HCT116 (cell line): Measurements from ENCODE around the gene ZNF837. TPM values are rescaled to one million over a fixed set of nuclear protein-coding genes. Genes with fewer than 3 reads are reported as not detected.

Source experiments
- ATAC-seq: fragments of 200-7000 bp; cut with Tn5 transposase; 2 replicates; pipeline ENCODE4 v1.9.1; 2020; ENCODE audit warnings: mild to moderate bottlenecking, moderate library complexity
- Bru-seq: library from RNA; stranded (reverse); fragments of 400-500 nt; gene quantifications from one replicate; lab custom pipeline; 2021; lab: Mats Ljungman, UMichigan
- BruChase-seq, 2 experiments: library from RNA; stranded (reverse); fragments of 400-500 nt; gene quantifications; one replicate each; lab custom pipeline; 2021; lab: Mats Ljungman, UMichigan
- BruUV-seq: library from RNA; stranded (reverse); fragments of 400-500 nt; replicated peaks from 2 replicates; lab custom pipeline; 2021; lab: Mats Ljungman, UMichigan
- CTCF ChIA-PET: fragments of 300-600 bp; sonication (Branson Sonifier 250); formaldehyde crosslinking; loops from one replicate; lab custom pipeline; 2021; ENCODE audit warnings: antibody characterized with exemption; lab: Charles Lee
- POLR2A ChIA-PET: fragments of 300-600, 350-600 bp; sonication (Branson Sonifier 250); formaldehyde crosslinking; loops from one replicate; lab custom pipeline; 2021; ENCODE audit warnings: antibody characterized with exemption; lab: Charles Lee
- RAD21 ChIA-PET, 2 experiments: fragments of 300-600 bp; sonication (Branson Sonifier 250); formaldehyde crosslinking; loops; one replicate each; lab custom pipeline; 2023; ENCODE audit warnings: low total read pairs in 2 of 2; ENCODE audit not compliant: uncharacterized antibody in 2 of 2, unreplicated experiment in 2 of 2, low non-redundant PET in 1 of 2; lab: Charles Lee
- DNase-seq: peaks from one replicate; pipeline ENCODE4 v3.0.0-alpha.2; 2010; ENCODE audit warnings: low read depth, low spot score
- H2AFZ ChIP-seq: fragments of 200-600 bp; shearing (Covaris generic), sonication (generic); 2 replicates; pipeline ENCODE4 v1.6.1; 2017; ENCODE audit warnings: low read depth, mixed run types, mixed read lengths, antibody characterized with exemption, low read length; ENCODE audit not compliant: poor library complexity, severe bottlenecking
- H3K27ac ChIP-seq: 2 replicates; pipeline ENCODE4 v1.5.1; 2012; ENCODE audit warnings: low read depth, low read length
- H3K27me3 ChIP-seq: fragments of 200-600 bp; sonication (generic); 2 replicates; pipeline ENCODE4 v1.6.1; 2016; ENCODE audit warnings: mixed run types, low read length, mixed read lengths; ENCODE audit not compliant: insufficient read depth
- H3K36me3 ChIP-seq, 2 experiments: fragments of 200-500 bp in 1 of 2; fragments of 200-600 bp in 1 of 2; sonication (Bioruptor generic) in 1 of 2; sonication (generic) in 1 of 2; 2 replicates each; pipeline versions ENCODE4 v1.5.1 to v1.6.1; 2014 to 2016; ENCODE audit warnings: low read length in 2 of 2, inconsistent platforms in 1 of 2, mixed read lengths in 1 of 2, mixed run types in 1 of 2; ENCODE audit not compliant: insufficient read depth in 2 of 2, control insufficient read depth in 1 of 2
- H3K4me1 ChIP-seq, 2 experiments: fragments of 200-600 bp in 1 of 2; sonication (generic) in 1 of 2; 2 replicates each; pipeline versions ENCODE4 v1.5.1 to v1.6.1; 2012 to 2017; ENCODE audit warnings: low read length in 2 of 2, inconsistent platforms in 1 of 2, mild to moderate bottlenecking in 1 of 2, mixed read lengths in 1 of 2, mixed run types in 1 of 2, moderate library complexity in 1 of 2; ENCODE audit not compliant: insufficient read depth in 2 of 2, control insufficient read depth in 1 of 2
- H3K4me2 ChIP-seq: fragments of 200-600 bp; sonication (generic); 2 replicates; pipeline ENCODE4 v1.6.1; 2017; ENCODE audit warnings: mixed run types, low read length, mixed read lengths
- H3K4me3 ChIP-seq, 2 experiments: fragments of 200-600 bp in 1 of 2; sonication (generic) in 1 of 2; replicated peaks in 1 of 2; 2 replicates each; pipeline ENCODE4 v1.5.1; 2011 to 2016; ENCODE audit warnings: low read length in 2 of 2, control low read depth in 1 of 2, low read depth in 1 of 2, mild to moderate bottlenecking in 1 of 2, mixed read lengths in 1 of 2, mixed run types in 1 of 2
- H3K79me2 ChIP-seq: fragments of 200-600 bp; sonication (generic); 2 replicates; pipeline ENCODE4 v1.6.1; 2017; ENCODE audit warnings: mild to moderate bottlenecking, mixed run types, low read length, moderate library complexity, mixed read lengths; ENCODE audit not compliant: insufficient read depth
- H3K9ac ChIP-seq: fragments of 200-600 bp; sonication (generic); 2 replicates; pipeline ENCODE4 v1.6.1; 2016; ENCODE audit warnings: low read length, mixed read lengths
- H3K9me2 ChIP-seq: fragments of 200-600 bp; sonication (generic), shearing (Covaris generic); 2 replicates; pipeline ENCODE4 v1.6.1; 2017; ENCODE audit warnings: mixed run types, mild to moderate bottlenecking, moderate library complexity; ENCODE audit not compliant: insufficient read depth
- H3K9me3 ChIP-seq, 2 experiments: fragments of 200-500 bp in 1 of 2; fragments of 200-600 bp in 1 of 2; sonication (Bioruptor generic) in 1 of 2; sonication (generic) in 1 of 2; 2 replicates each; pipeline ENCODE4 v1.6.1; 2014 to 2017; ENCODE audit warnings: low read length in 2 of 2, mixed read lengths in 2 of 2, inconsistent platforms in 1 of 2, low read depth in 1 of 2, mild to moderate bottlenecking in 1 of 2, mixed run types in 1 of 2, moderate library complexity in 1 of 2; ENCODE audit not compliant: control insufficient read depth in 1 of 2, insufficient read depth in 1 of 2
- H4K20me1 ChIP-seq: fragments of 200-600 bp; sonication (generic), shearing (Covaris generic); 2 replicates; pipeline ENCODE4 v1.6.1; 2017; ENCODE audit warnings: mixed run types, mild to moderate bottlenecking, moderate library complexity; ENCODE audit not compliant: insufficient read depth
- ATF3 ChIP-seq: IDR thresholded peaks from 2 replicates; pipeline ENCODE4 v1.6.1; 2012
- CBX3 ChIP-seq: IDR thresholded peaks from 2 replicates; pipeline ENCODE4 v1.6.1; 2012; ENCODE audit warnings: low read depth
- CTCF ChIP-seq, 3 experiments: fragments of 200-600 bp in 1 of 3; sonication (generic) in 1 of 3; IDR thresholded peaks in 2 of 3; conservative IDR thresholded peaks in 1 of 3; 2 replicates each; pipeline ENCODE4 v1.5.1; 2012 to 2017; ENCODE audit warnings: low read depth in 2 of 3, low read length in 2 of 3, antibody characterized with exemption in 1 of 3, borderline replicate concordance in 1 of 3, control low read depth in 1 of 3, mild to moderate bottlenecking in 1 of 3, mixed read lengths in 1 of 3, mixed run types in 1 of 3, moderate library complexity in 1 of 3; ENCODE audit not compliant: insufficient read depth in 1 of 3
- EGR1 ChIP-seq: IDR thresholded peaks from 2 replicates; pipeline ENCODE4 v1.6.1; 2012; ENCODE audit warnings: low read depth
- ELF1 ChIP-seq: IDR thresholded peaks from 2 replicates; pipeline ENCODE4 v1.6.1; 2012; ENCODE audit warnings: low read depth, borderline replicate concordance
- EZH2 ChIP-seq: fragments of 200-600 bp; sonication (generic); IDR thresholded peaks from 2 replicates; pipeline ENCODE4 v1.6.1; 2017; ENCODE audit warnings: antibody characterized with exemption, mixed run types
- EZH2phosphoT487 ChIP-seq: fragments of 200-600 bp; IDR thresholded peaks from 2 replicates; pipeline ENCODE4 v1.6.1; 2018; ENCODE audit warnings: antibody characterized with exemption, borderline replicate concordance
- FOSL1 ChIP-seq: IDR thresholded peaks from 2 replicates; pipeline ENCODE4 v1.6.1; 2012; ENCODE audit warnings: low read depth
- MAX ChIP-seq: IDR thresholded peaks from 2 replicates; pipeline ENCODE4 v1.6.1; 2012
- POLR2A ChIP-seq: IDR thresholded peaks from 2 replicates; pipeline ENCODE4 v1.7.0; 2011; ENCODE audit warnings: borderline replicate concordance; ENCODE audit not compliant: insufficient read depth, insufficient read length; ENCODE audit errors: extremely low read depth
- POLR2AphosphoS5 ChIP-seq: IDR thresholded peaks from 2 replicates; pipeline ENCODE4 v1.6.1; 2011; ENCODE audit warnings: mild to moderate bottlenecking, low read depth, low read length, moderate library complexity
- RAD21 ChIP-seq: IDR thresholded peaks from 2 replicates; pipeline ENCODE4 v1.6.1; 2012; ENCODE audit warnings: low read depth, mild to moderate bottlenecking
- REST ChIP-seq: IDR thresholded peaks from 2 replicates; pipeline ENCODE4 v1.6.1; 2012; ENCODE audit warnings: low read depth
- SIN3A ChIP-seq: IDR thresholded peaks from 2 replicates; pipeline ENCODE4 v1.6.1; 2012; ENCODE audit warnings: low read depth
- SP1 ChIP-seq: IDR thresholded peaks from 2 replicates; pipeline ENCODE4 v1.6.1; 2012; ENCODE audit warnings: low read depth
- SRF ChIP-seq: IDR thresholded peaks from 2 replicates; pipeline ENCODE4 v1.6.1; 2012; ENCODE audit warnings: low read depth
- TCF7L2 ChIP-seq: IDR thresholded peaks from 2 replicates; pipeline ENCODE4 v1.7.0; 2011; ENCODE audit warnings: borderline replicate concordance, inconsistent platforms; ENCODE audit not compliant: insufficient read depth, insufficient read length; ENCODE audit errors: extremely low read depth
- YY1 ChIP-seq: IDR thresholded peaks from 2 replicates; pipeline ENCODE4 v1.6.1; 2011; ENCODE audit warnings: low read length, low read depth, moderate library complexity, mild to moderate bottlenecking; ENCODE audit not compliant: insufficient replicate concordance; ENCODE audit errors: extremely low read depth
- ZFX ChIP-seq: fragments of 450-650 bp; IDR thresholded peaks from 2 replicates; pipeline ENCODE4 v1.6.1; 2017
- ZNF274 ChIP-seq: fragments of 200-500 bp; sonication (Bioruptor generic); IDR thresholded peaks from 2 replicates; pipeline ENCODE4 v1.6.1; 2014; ENCODE audit warnings: mild to moderate bottlenecking, low read depth, low read length, inconsistent platforms
- intact Hi-C: fragments of 100-400 bp; cut with micrococcal nuclease; formaldehyde crosslinking; loops from 2 replicates; pipeline ENCODE4 v1.10.0; 2022
- long read RNA-seq: library from polyadenylated mRNA; unstranded; transcript quantifications from one replicate; pipeline ENCODE4 v2.0.0, GENCODE V29; 2021; ENCODE audit not compliant: unreplicated experiment
- polyA plus RNA-seq: library from polyadenylated mRNA; unstranded; fragments of >200 nt; gene quantifications from 2 replicates; pipeline ENCODE4 v1.2.1, GENCODE V29; 2012; ENCODE audit warnings: missing spikeins
- total RNA-seq: library from RNA; stranded (reverse); gene quantifications from one replicate; pipeline ENCODE4 v1.2.1, GENCODE V29; 2021; ENCODE audit not compliant: unreplicated experiment

ZNF837 gene
- 3.2 TPM for total RNA-seq
- 2.0 and 2.1 TPM in 2 replicates for polyA plus RNA-seq
- percentile 45 among the genes with signal in this experiment for Bru-seq, nascent RNA
- percentile 35 among the genes with signal in this experiment for BruChase-seq, experiment 1, labeled RNA remaining after a 6-hour chase
- BruChase-seq, experiment 2, labeled RNA remaining after a 2-hour chase, result percentile 34 among the genes with signal in this experiment
- long read RNA-seq, partial matches to known transcripts, result 0 of 3 reads
- long read RNA-seq, other reads (novel, unspliced or antisense), result 2 of 3 reads

- peaks cover 20 to 37% of the 10 kb centered on the region in 2 experiments for H3K4me1 ChIP-seq
- intact Hi-C loops, result loop anchor here (1.0 kb wide), 1 partner anchor 19 kb away; the partner anchor contains the start of gene ZNF497
- H3K4me2 ChIP-seq, result peak within 1 kb of the TSS; percentile 100
- H3K79me2 ChIP-seq, result peaks cover 18% of the 10 kb centered on the region
- RAD21 ChIA-PET, result no interaction called here
- H3K9me2 ChIP-seq, result no peaks in the 10 kb centered on the region
- peak; percentile 100 for DNase-seq
- H3K9me3 ChIP-seq, result no peaks in the 10 kb centered on the region
- no TSS peak for BruUV-seq
- ATAC-seq, result peak; percentile 87
- peak within 1 kb of the TSS; percentile 59 to 92 for H3K4me3 ChIP-seq
- H3K9ac ChIP-seq, result peak within 1 kb of the TSS; percentile 89
- POLR2A ChIA-PET, result interaction anchor here (0.6 kb wide), 1 partner anchor 140 kb away, joined by 3 read pairs; no protein-coding TSS in a partner anchor
- no peak within 1 kb of the TSS for H2AFZ ChIP-seq
- H3K36me3 ChIP-seq, result 0 out of 4 replicates have a peak, but pooled peaks cover 0 to 2% of the 10 kb centered on the region in 2 experiments
- no peaks in the 10 kb centered on the region for H3K27me3 ChIP-seq
- H3K27ac ChIP-seq, result peak within 1 kb of the TSS; percentile 92
- CTCF ChIA-PET, result no interaction called here
- no peaks in the 10 kb centered on the region for H4K20me1 ChIP-seq
- TF ChIP-seq TCF7L2, result peak; percentile 93
- TF ChIP-seq REST, result no peak
- no peak for TF ChIP-seq ZNF274
- no peak for TF ChIP-seq CTCF (IDR thresholded peaks at IDR 0.05 in 2 of 3, conservative IDR thresholded peaks at IDR 0.05 in 1 of 3; ENCODE audit: borderline replicate concordance in 1 of 3, insufficient read depth in 1 of 3, low read depth in 2 of 3, low read length in 2 of 3)
- peak; percentile 96 for TF ChIP-seq CBX3
- TF ChIP-seq EGR1, result peak; percentile 85
- no peak; the same call in 1 of the 2 replicates for TF ChIP-seq SRF
- TF ChIP-seq FOSL1, result no peak
- no peak for TF ChIP-seq ATF3
- peak; percentile 93 for TF ChIP-seq MAX
- peak; percentile 82 for TF ChIP-seq SIN3A
- no peak for TF ChIP-seq EZH2phosphoT487
- TF ChIP-seq EZH2, result no peak
- TF ChIP-seq RAD21, result no peak; the same call in 1 of the 2 replicates
- peak; percentile 82 for TF ChIP-seq YY1
- TF ChIP-seq ELF1, result peak; percentile 92; the same call in 1 of the 2 replicates
- TF ChIP-seq POLR2A, result peak; percentile 44
- TF ChIP-seq ZFX, result peak; percentile 96
- peak; percentile 90 for TF ChIP-seq SP1
- TF ChIP-seq POLR2AphosphoS5, result peak; percentile 79
Observed at GRCh38 chr19:58380662-58381459, at the start of gene ZNF837. TSS of gene ZNF837 (minus strand) at chr19:58381030. CDS start at chr19:58369332, 11,698 bp downstream.
